Measurements from ENCODE around the gene AGBL5. TPM values are rescaled to one million over a fixed set of nuclear protein-coding genes. Genes with fewer than 3 reads are reported as not detected.

AGBL5 gene
- total and polyA plus RNA-seq, 2 donors (not counting 1 experiment from before 2014, with no cell fraction given) = 10.0 to 17.5 TPM

GRCh38 chr2:27067385-27067784 lies 15.9 kb downstream of the AGBL5 start:
- Mint-ChIP-seq H3K27ac (no peak overlapping the region), H3K27me3 (no peaks in the 10 kb centered on the region), H3K9me3 (ENCODE audit: insufficient read depth) (no peaks in the 10 kb centered on the region), H3K4me1 (peaks cover 37% of the 10 kb centered on the region), H3K4me3 (no peak overlapping the region)
- no peak for DNase-seq
- peaks cover 6 to 40% of the 10 kb centered on the region in 2 experiments for H3K36me3 ChIP-seq (replicated peaks in 1 of 2; ENCODE audit: control extremely low read depth in 1 of 2, control insufficient read depth in 1 of 2, extremely low read depth in 1 of 2, insufficient read depth in 2 of 2, low read length in 1 of 2)
- ATAC-seq (ENCODE audit: low read depth) = no peak
- H3K79me2 ChIP-seq (ENCODE audit: control insufficient read depth, insufficient read depth, low read length) = peaks cover 39% of the 10 kb centered on the region
- no peak overlapping the region for H3K9ac ChIP-seq (ENCODE audit: low read length)
- 93% methylated on average over 5 of the region's 5 CpGs for WGBS (ENCODE audit: insufficient coverage)
- H2AFZ ChIP-seq (ENCODE audit: insufficient read depth, low read depth, low read length, poor library complexity, severe bottlenecking) = no peak overlapping the region
- intact Hi-C loops (cut with micrococcal nuclease) = no loop called here
- ChIA-PET CTCF (no interaction called here), POLR2A (interaction anchor here (0.5 to 1.8 kb wide), 3 partner anchors 13 to 338 kb away, joined by 3 to 7 read pairs (median 6); partner anchors contain the start of gene AGBL5)
- no peak overlapping the region for H3K27ac ChIP-seq (ENCODE audit: low read length in 2 of 2)
- no peaks in the 10 kb centered on the region for H3K27me3 ChIP-seq (replicated peaks in 1 of 4; ENCODE audit: control extremely low read depth in 1 of 4, control insufficient read depth in 3 of 4, insufficient read depth in 4 of 4, low read length in 3 of 4)
- no peak overlapping the region for H3K4me3 ChIP-seq (ENCODE audit: control extremely low read depth in 1 of 5, extremely low read depth in 1 of 5, insufficient read depth in 1 of 5, low read depth in 2 of 5, low read length in 4 of 5)
- H3K4me1 ChIP-seq (ENCODE audit: control insufficient read depth in 2 of 2, insufficient read depth in 2 of 2, low read length in 2 of 2) = peaks cover 19 to 25% of the 10 kb centered on the region in 2 donors
- peaks cover 17% of the 10 kb centered on the region for H4K20me1 ChIP-seq (ENCODE audit: control insufficient read depth, insufficient read depth, low read length, poor library complexity, severe bottlenecking)
- H3K4me2 ChIP-seq (replicated peaks; ENCODE audit: low read depth, low read length, poor library complexity, severe bottlenecking) = no peak overlapping the region
- no peaks in the 10 kb centered on the region for H3K9me3 ChIP-seq (ENCODE audit: control extremely low read depth in 1 of 3, control insufficient read depth in 2 of 3, insufficient read depth in 1 of 3, low read length in 2 of 3)
- no peak for TF ChIP-seq CTCF (IDR thresholded peaks at IDR 0.05)
- TF ChIP-seq EZH2 (IDR thresholded peaks at IDR 0.05; ENCODE audit: borderline replicate concordance, insufficient read depth, low read depth, low read length, poor library complexity, severe bottlenecking) = no peak

GRCh38 chr2:27069436-27069835 lies 18.0 kb downstream of the AGBL5 start:
- ChIA-PET POLR2A (no interaction called here), CTCF (no interaction called here)
- no peak for DNase-seq
- Histone ChIP-seq H3K79me2 (ENCODE audit: control insufficient read depth, insufficient read depth, low read length) (peaks cover 39% of the 10 kb centered on the region), H3K9me3 (ENCODE audit: control extremely low read depth in 1 of 3, control insufficient read depth in 2 of 3, insufficient read depth in 1 of 3, low read length in 2 of 3) (no peaks in the 10 kb centered on the region), H3K27ac (ENCODE audit: low read length in 2 of 2) (no peak overlapping the region), H3K4me2 (replicated peaks; ENCODE audit: low read depth, low read length, poor library complexity, severe bottlenecking) (no peak overlapping the region), H3K9ac (ENCODE audit: low read length) (no peak overlapping the region), H3K4me3 (ENCODE audit: control extremely low read depth in 1 of 5, extremely low read depth in 1 of 5, insufficient read depth in 1 of 5, low read depth in 2 of 5, low read length in 4 of 5) (no peak overlapping the region), H2AFZ (ENCODE audit: insufficient read depth, low read depth, low read length, poor library complexity, severe bottlenecking) (no peak overlapping the region), H3K27me3 (replicated peaks in 1 of 4; ENCODE audit: control extremely low read depth in 1 of 4, control insufficient read depth in 3 of 4, insufficient read depth in 4 of 4, low read length in 3 of 4) (no peaks in the 10 kb centered on the region), H3K36me3 (replicated peaks in 1 of 2; ENCODE audit: control extremely low read depth in 1 of 2, control insufficient read depth in 1 of 2, extremely low read depth in 1 of 2, insufficient read depth in 2 of 2, low read length in 1 of 2) (peaks cover 6 to 35% of the 10 kb centered on the region in 2 experiments), H4K20me1 (ENCODE audit: control insufficient read depth, insufficient read depth, low read length, poor library complexity, severe bottlenecking) (peaks cover 17% of the 10 kb centered on the region), H3K4me1 (ENCODE audit: control insufficient read depth in 2 of 2, insufficient read depth in 2 of 2, low read length in 2 of 2) (peaks cover 20 to 28% of the 10 kb centered on the region in 2 donors)
- intact Hi-C loops (cut with micrococcal nuclease) = no loop called here
- Mint-ChIP-seq H3K27ac (peak overlapping the region; percentile 11), H3K9me3 (ENCODE audit: insufficient read depth) (no peaks in the 10 kb centered on the region), H3K4me3 (peak overlapping the region; percentile 47), H3K27me3 (no peaks in the 10 kb centered on the region), H3K4me1 (peaks cover 48% of the 10 kb centered on the region)
- no peak for ATAC-seq (ENCODE audit: low read depth)
- 100% methylated on average over 6 of the region's 6 CpGs for WGBS (ENCODE audit: insufficient coverage)
- TF ChIP-seq CTCF (IDR thresholded peaks at IDR 0.05) (no peak), EZH2 (IDR thresholded peaks at IDR 0.05; ENCODE audit: borderline replicate concordance, insufficient read depth, low read depth, low read length, poor library complexity, severe bottlenecking) (no peak)
